WTC11 (cell line): ENCODE data around the gene GUCA2A. TPM values are rescaled to one million over a fixed set of nuclear protein-coding genes. Genes with fewer than 3 reads are reported as not detected.

Source experiments
- ATAC-seq: fragments of 200-7000 bp; cut with Tn5 transposase; 2 replicates; pipeline ENCODE4 v1.10.0; 2021; ENCODE audit warnings: mild to moderate bottlenecking, moderate library complexity
- CTCF ChIA-PET: fragments of 300-600 bp; sonication (Branson Sonifier 250); formaldehyde crosslinking; loops from one replicate; lab custom pipeline; 2021; ENCODE audit warnings: antibody characterized with exemption; lab: Charles Lee
- POLR2A ChIA-PET: fragments of 350-600 bp; sonication (Branson Sonifier 250); formaldehyde crosslinking; loops from one replicate; lab custom pipeline; 2021; ENCODE audit warnings: antibody characterized with exemption; lab: Charles Lee
- DNase-seq: peaks from one replicate; pipeline ENCODE4 v3.0.0; 2021; ENCODE audit warnings: low spot score
- H3K27ac Mint-ChIP-seq: 2 replicates; pipeline ENCODE4 v1.8.0; 2021; ENCODE audit warnings: mixed read lengths
- H3K27me3 Mint-ChIP-seq: 2 replicates; pipeline ENCODE4 v1.8.0; 2021; ENCODE audit warnings: low read depth, mild to moderate bottlenecking, moderate library complexity, mixed read lengths
- H3K36me3 Mint-ChIP-seq: 2 replicates; pipeline ENCODE4 v1.8.0; 2021; ENCODE audit warnings: mixed read lengths
- H3K4me1 Mint-ChIP-seq: 2 replicates; pipeline ENCODE4 v1.8.0; 2022; ENCODE audit warnings: mixed read lengths
- H3K4me3 Mint-ChIP-seq: 2 replicates; pipeline ENCODE4 v1.8.0; 2021; ENCODE audit warnings: mild to moderate bottlenecking, moderate library complexity, mixed read lengths
- H3K9me3 Mint-ChIP-seq: 2 replicates; pipeline ENCODE4 v1.8.0; 2021; ENCODE audit warnings: mixed read lengths
- AFF4 ChIP-seq: sonication (generic); formaldehyde crosslinking; IDR thresholded peaks from 2 replicates; pipeline ENCODE4 v1.8.1; 2023; ENCODE audit warnings: mild to moderate bottlenecking, missing genetic modification reagents, borderline replicate concordance
- CTCF ChIP-seq: fragments of 200-600 bp; IDR thresholded peaks from 2 replicates; pipeline ENCODE4 v1.8.0; 2022; ENCODE audit warnings: antibody characterized with exemption
- ELF4 ChIP-seq: sonication (generic); formaldehyde crosslinking; IDR thresholded peaks from 2 replicates; pipeline ENCODE4 v1.8.1; 2022; ENCODE audit warnings: low read depth, mild to moderate bottlenecking, moderate library complexity, missing genetic modification reagents
- EMX1 ChIP-seq: fragments of 250-450 bp; sonication (Bioruptor Pico); IDR thresholded peaks from 2 replicates; pipeline ENCODE4 v1.8.0; 2021; ENCODE audit warnings: mild to moderate bottlenecking
- FOXJ3 ChIP-seq: sonication (generic); formaldehyde crosslinking; IDR thresholded peaks from 2 replicates; pipeline ENCODE4 v1.9.0; 2021; ENCODE audit warnings: missing genetic modification reagents, mild to moderate bottlenecking, borderline replicate concordance
- HMGXB4 ChIP-seq: sonication (generic); formaldehyde crosslinking; IDR thresholded peaks from 2 replicates; pipeline ENCODE4 v1.8.1; 2023; ENCODE audit warnings: mild to moderate bottlenecking, moderate library complexity, missing genetic modification reagents
- JAZF1 ChIP-seq: fragments of 250-450 bp; sonication (Bioruptor Pico); IDR thresholded peaks from 2 replicates; pipeline ENCODE4 v1.9.0; 2021; ENCODE audit warnings: moderate library complexity, mild to moderate bottlenecking, inconsistent platforms
- MAX ChIP-seq: sonication (generic); formaldehyde crosslinking; IDR thresholded peaks from 2 replicates; pipeline ENCODE4 v1.8.0; 2022; ENCODE audit warnings: mild to moderate bottlenecking, missing genetic modification reagents
- NR1H2 ChIP-seq: sonication (generic); formaldehyde crosslinking; IDR thresholded peaks from 2 replicates; pipeline ENCODE4 v1.9.0; 2021; ENCODE audit warnings: mild to moderate bottlenecking, moderate library complexity, missing genetic modification reagents
- SP1 ChIP-seq: sonication (generic); formaldehyde crosslinking; conservative IDR thresholded peaks from 2 replicates; pipeline ENCODE4 v1.8.1; 2022; ENCODE audit warnings: missing genetic modification reagents
- TEAD4 ChIP-seq: sonication (generic); formaldehyde crosslinking; IDR thresholded peaks from 2 replicates; pipeline ENCODE4 v1.8.0; 2022; ENCODE audit warnings: mild to moderate bottlenecking, missing genetic modification reagents
- USF2 ChIP-seq: sonication (generic); formaldehyde crosslinking; IDR thresholded peaks from 2 replicates; pipeline ENCODE4 v1.8.1; 2023; ENCODE audit warnings: mild to moderate bottlenecking, missing genetic modification reagents, moderate library complexity
- ZNF219 ChIP-seq: sonication (generic); formaldehyde crosslinking; IDR thresholded peaks from 2 replicates; pipeline ENCODE4 v1.8.0; 2023; ENCODE audit warnings: missing genetic modification reagents, mild to moderate bottlenecking, borderline replicate concordance
- ZNF317 ChIP-seq: sonication (generic); formaldehyde crosslinking; IDR thresholded peaks from 2 replicates; pipeline ENCODE4 v1.8.1; 2023; ENCODE audit warnings: low read depth, mild to moderate bottlenecking, moderate library complexity, missing genetic modification reagents, borderline replicate concordance
- ZNF416 ChIP-seq: fragments of 250-450 bp; sonication (Bioruptor Pico); IDR thresholded peaks from 2 replicates; pipeline ENCODE4 v1.9.0; 2021; ENCODE audit warnings: mild to moderate bottlenecking, inconsistent platforms
- total RNA-seq: library from RNA; stranded (reverse); gene quantifications from 3 replicates; pipeline ENCODE4 v1.2.3, GENCODE V29; 2021
- TF ChIP-seq, protein P1 (sequence below): sonication (generic); formaldehyde crosslinking; IDR thresholded peaks from 2 replicates; pipeline ENCODE4 v1.8.1; 2023; ENCODE audit warnings: mild to moderate bottlenecking, missing genetic modification reagents
- TF ChIP-seq, protein P2 (sequence below): fragments of 250-450 bp; sonication (Bioruptor Pico); IDR thresholded peaks from 2 replicates; pipeline ENCODE4 v1.9.0; 2021; ENCODE audit warnings: mild to moderate bottlenecking

The GUCA2A gene
- total RNA-seq, 1 experiment from 2014 or later = not detected

GRCh38 chr1:42136466-42136865, 28.1 kb downstream of the GUCA2A start:
- CTCF ChIA-PET = no interaction called here
- Mint-ChIP-seq H3K27me3 (no peaks in the 10 kb centered on the region), H3K4me1 (peaks cover 6% of the 10 kb centered on the region; the same call in 1 of the 2 replicates), H3K4me3 (no peak overlapping the region), H3K36me3 (no peaks in the 10 kb centered on the region), H3K9me3 (peaks cover 9% of the 10 kb centered on the region), H3K27ac (no peak overlapping the region)
- no peak for ATAC-seq
- no peak for TF ChIP-seq HMGXB4 (CRISPR knock-in tag)
- no peak for TF ChIP-seq JAZF1 (CRISPR knock-in tag)
- TF ChIP-seq ELF4 = no peak
- no peak for TF ChIP-seq NR1H2
- TF ChIP-seq AFF4 (CRISPR knock-in tag) = no peak
- TF ChIP-seq SP1 (CRISPR knock-in tag) = no peak
- POLR2A ChIA-PET = no interaction called here
- no peak for DNase-seq

GRCh38 chr1:42135426-42135825, 29.1 kb downstream of the GUCA2A start:
- Mint-ChIP-seq H3K36me3 (no peaks in the 10 kb centered on the region), H3K4me3 (no peak overlapping the region), H3K4me1 (peaks cover 6% of the 10 kb centered on the region; the same call in 1 of the 2 replicates), H3K27me3 (no peaks in the 10 kb centered on the region), H3K27ac (no peak overlapping the region), H3K9me3 (peaks cover 9% of the 10 kb centered on the region)
- ChIA-PET CTCF (no interaction called here), POLR2A (no interaction called here)
- TF ChIP-seq HMGXB4 (CRISPR knock-in tag) (no peak), FOXJ3 (no peak)
- DNase-seq (no peak), ATAC-seq (no peak)

- Mint-ChIP-seq H3K27ac (no peak overlapping the region), H3K4me1 (peaks cover 6% of the 10 kb centered on the region; the same call in 1 of the 2 replicates), H3K36me3 (no peaks in the 10 kb centered on the region), H3K27me3 (no peaks in the 10 kb centered on the region; the same call in 1 of the 2 replicates), H3K4me3 (no peak overlapping the region), H3K9me3 (peaks cover 6% of the 10 kb centered on the region)
- ChIA-PET CTCF (interaction anchor here (1.6 kb wide), 1 partner anchor 13 kb away, joined by 4 read pairs; no protein-coding TSS in a partner anchor), POLR2A (no interaction called here)
- DNase-seq (no peak), ATAC-seq (no peak)
- TF ChIP-seq, protein P1, sequence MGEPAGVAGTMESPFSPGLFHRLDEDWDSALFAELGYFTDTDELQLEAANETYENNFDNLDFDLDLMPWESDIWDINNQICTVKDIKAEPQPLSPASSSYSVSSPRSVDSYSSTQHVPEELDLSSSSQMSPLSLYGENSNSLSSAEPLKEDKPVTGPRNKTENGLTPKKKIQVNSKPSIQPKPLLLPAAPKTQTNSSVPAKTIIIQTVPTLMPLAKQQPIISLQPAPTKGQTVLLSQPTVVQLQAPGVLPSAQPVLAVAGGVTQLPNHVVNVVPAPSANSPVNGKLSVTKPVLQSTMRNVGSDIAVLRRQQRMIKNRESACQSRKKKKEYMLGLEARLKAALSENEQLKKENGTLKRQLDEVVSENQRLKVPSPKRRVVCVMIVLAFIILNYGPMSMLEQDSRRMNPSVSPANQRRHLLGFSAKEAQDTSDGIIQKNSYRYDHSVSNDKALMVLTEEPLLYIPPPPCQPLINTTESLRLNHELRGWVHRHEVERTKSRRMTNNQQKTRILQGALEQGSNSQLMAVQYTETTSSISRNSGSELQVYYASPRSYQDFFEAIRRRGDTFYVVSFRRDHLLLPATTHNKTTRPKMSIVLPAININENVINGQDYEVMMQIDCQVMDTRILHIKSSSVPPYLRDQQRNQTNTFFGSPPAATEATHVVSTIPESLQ = no peak
- TF ChIP-seq USF2 (CRISPR knock-in tag) = no peak
- TF ChIP-seq TEAD4 (CRISPR knock-in tag) = no peak
- no peak for TF ChIP-seq MAX (CRISPR knock-in tag)
- TF ChIP-seq ZNF219 (CRISPR knock-in tag) = no peak
- no peak for TF ChIP-seq EMX1 (CRISPR knock-in tag)
- TF ChIP-seq ZNF317 (CRISPR knock-in tag) = no peak
- TF ChIP-seq, protein P2, sequence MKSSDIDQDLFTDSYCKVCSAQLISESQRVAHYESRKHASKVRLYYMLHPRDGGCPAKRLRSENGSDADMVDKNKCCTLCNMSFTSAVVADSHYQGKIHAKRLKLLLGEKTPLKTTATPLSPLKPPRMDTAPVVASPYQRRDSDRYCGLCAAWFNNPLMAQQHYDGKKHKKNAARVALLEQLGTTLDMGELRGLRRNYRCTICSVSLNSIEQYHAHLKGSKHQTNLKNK (CRISPR knock-in tag) = no peak
- TF ChIP-seq ZNF416 (CRISPR knock-in tag) = no peak
- TF ChIP-seq CTCF = no peak
- no peak for TF ChIP-seq FOXJ3
Measured at GRCh38 chr1:42133809-42134526, 30.6 kb downstream of the GUCA2A start.
